Measurements from ENCODE around the gene RPS16. TPM values are rescaled to one million over a fixed set of nuclear protein-coding genes. Genes with fewer than 3 reads are reported as not detected.
A peak's percentile ranks its signal among the peaks of the same experiment; 100 is the strongest.

RPS16 gene
- total and polyA plus RNA-seq, 2 of the 13 experiments (the other 11 are each of a cell fraction or from before 2014, with no cell fraction given) = 488 to 2,583 TPM

DNA sequence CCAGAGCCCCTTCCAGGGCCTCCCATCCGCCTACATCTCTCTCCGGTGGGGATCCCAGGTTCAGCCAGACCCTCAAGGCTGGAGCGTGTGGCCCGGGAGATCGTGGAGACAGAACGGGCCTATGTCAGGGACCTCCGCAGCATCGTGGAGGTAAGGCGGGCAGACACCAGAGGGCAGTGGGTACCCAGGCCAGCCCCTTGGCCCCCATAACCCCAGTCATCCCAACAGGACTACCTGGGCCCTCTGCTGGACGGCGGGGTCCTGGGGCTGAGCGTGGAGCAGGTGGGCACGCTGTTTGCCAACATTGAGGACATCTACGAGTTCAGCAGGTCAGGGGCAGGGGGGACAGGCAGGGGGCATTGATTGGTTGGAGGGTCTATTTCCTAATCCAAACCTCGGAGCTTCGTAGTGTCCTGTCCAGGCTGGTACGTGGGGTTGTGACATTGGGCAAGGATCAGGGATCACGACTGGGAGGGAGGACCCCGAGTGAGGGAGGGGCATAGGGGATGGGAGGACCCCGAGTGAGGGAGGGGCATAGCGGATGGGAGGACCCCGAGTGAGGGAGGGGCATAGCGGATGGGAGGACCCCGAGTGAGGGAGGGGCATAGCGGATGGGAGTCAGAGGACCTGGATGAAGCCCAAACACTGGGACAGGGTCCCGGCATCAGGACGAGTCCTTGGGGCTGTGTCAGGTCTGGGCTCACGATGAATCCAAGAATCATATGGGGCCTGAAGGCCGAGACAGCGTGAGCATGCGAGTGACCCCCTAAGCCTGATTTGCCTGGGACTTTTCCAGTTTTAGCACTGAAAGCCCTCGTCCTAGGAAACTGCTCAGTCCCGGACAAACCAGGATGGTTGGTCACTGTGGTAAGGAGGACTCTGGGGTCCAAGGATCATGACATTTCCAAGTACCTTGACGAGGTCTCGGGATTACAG is 20.4 kb downstream of the RPS16 start (continued):
- TF ChIP-seq, protein P1, sequence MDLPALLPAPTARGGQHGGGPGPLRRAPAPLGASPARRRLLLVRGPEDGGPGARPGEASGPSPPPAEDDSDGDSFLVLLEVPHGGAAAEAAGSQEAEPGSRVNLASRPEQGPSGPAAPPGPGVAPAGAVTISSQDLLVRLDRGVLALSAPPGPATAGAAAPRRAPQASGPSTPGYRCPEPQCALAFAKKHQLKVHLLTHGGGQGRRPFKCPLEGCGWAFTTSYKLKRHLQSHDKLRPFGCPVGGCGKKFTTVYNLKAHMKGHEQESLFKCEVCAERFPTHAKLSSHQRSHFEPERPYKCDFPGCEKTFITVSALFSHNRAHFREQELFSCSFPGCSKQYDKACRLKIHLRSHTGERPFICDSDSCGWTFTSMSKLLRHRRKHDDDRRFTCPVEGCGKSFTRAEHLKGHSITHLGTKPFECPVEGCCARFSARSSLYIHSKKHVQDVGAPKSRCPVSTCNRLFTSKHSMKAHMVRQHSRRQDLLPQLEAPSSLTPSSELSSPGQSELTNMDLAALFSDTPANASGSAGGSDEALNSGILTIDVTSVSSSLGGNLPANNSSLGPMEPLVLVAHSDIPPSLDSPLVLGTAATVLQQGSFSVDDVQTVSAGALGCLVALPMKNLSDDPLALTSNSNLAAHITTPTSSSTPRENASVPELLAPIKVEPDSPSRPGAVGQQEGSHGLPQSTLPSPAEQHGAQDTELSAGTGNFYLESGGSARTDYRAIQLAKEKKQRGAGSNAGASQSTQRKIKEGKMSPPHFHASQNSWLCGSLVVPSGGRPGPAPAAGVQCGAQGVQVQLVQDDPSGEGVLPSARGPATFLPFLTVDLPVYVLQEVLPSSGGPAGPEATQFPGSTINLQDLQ (CRISPR knock-in tag; IDR thresholded peaks at IDR 0.05) = no peak
- TF ChIP-seq ZNF274 (CRISPR knock-in tag; IDR thresholded peaks at IDR 0.05) (no peak), FOSL1 (CRISPR knock-in tag; IDR thresholded peaks at IDR 0.05; ENCODE audit: borderline replicate concordance) (no peak), HNRNPL (IDR thresholded peaks at IDR 0.05; ENCODE audit: low read depth, low read length) (peak; percentile 55; the same call in 1 of the 2 replicates), ZNF280B (CRISPR knock-in tag; IDR thresholded peaks at IDR 0.05; ENCODE audit: borderline replicate concordance) (peak; percentile 28; the same call in 1 of the 2 replicates), ATF2 (CRISPR knock-in tag; IDR thresholded peaks at IDR 0.05) (no peak), IKZF1 (IDR thresholded peaks at IDR 0.05) (no peak), RORA (CRISPR knock-in tag; IDR thresholded peaks at IDR 0.05) (no peak)

All from HepG2 (cell line).